ENCODE data around the gene ARHGEF4.
"Not testable (repeated sequence)": the region's sequence is repeated elsewhere in the genome, so short reads cannot be mapped to it uniquely, and the experiment has no call there.

Gene ARHGEF4

GRCh38 chr2:130975729-130976128 is 139.0 kb downstream of the ARHGEF4 start:
- no peak for DNase-seq (ENCODE audit: low read depth in 3 of 3)

GRCh38 chr2:130976591-130977237 is 140.0 kb downstream of the ARHGEF4 start:
- no peak for DNase-seq (ENCODE audit: low read depth in 3 of 3)

- no peak for DNase-seq (ENCODE audit: low read depth in 3 of 3)
Observed at GRCh38 chr2:130977461-130978050, 140.8 kb downstream of the ARHGEF4 start.

DNA sequence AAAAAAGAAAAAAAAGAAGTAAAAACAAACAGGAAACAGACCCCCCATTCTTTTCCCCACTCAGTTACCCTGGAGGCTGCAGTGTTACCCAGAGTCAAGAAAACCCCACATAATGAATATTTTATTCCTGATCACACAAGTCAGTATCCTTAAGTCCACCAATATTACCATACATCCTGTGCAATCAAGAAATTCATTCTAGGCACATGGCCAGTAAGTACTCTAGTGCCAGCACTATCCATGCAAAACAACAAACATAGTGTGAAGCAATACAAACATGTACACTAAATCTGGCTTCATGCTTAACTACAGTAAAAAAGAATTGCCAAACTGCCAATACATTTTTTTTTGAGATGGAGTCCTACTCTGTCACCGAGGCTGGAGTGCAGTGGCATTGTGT is 145.0 kb downstream of the ARHGEF4 start:
- no peak for DNase-seq (ENCODE audit: low read depth in 3 of 3)

GRCh38 chr2:130985206-130985780 is 148.6 kb downstream of the ARHGEF4 start:
- no peak for DNase-seq (ENCODE audit: low read depth in 3 of 3)

GRCh38 chr2:130985831-130986649 is 149.3 kb downstream of the ARHGEF4 start:
- DNase-seq (ENCODE audit: low read depth in 3 of 3): no peak

DNA sequence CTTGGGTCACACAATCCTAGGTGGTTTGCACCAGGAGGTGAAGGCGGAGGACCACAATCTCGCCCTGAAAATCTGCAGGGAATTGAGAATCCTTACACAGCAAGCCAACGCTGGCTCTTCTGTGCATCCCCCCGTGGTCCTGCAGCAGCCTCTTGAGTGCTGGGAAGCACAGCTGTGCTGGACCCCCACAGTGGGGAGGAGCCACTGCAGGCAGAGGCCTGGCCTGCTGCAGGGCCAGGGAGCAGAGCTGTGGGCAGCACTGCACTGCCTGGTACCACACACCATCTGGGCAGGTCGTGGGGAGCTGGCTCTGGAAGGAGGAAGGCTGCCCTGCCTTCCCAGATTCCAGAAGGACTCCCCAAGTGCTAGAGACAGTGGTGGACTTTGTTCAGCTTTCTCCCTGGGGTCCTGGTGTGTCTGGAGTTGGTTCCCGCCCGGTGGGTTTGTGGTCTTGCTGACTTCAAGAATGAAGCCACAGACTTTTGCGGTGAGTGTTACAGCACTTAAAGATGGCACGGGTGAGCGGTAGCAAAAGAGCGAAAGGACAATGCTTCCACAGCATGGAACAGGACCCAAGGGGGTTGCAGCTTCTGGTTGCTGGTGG is 150.3 kb downstream of the ARHGEF4 start:
- DNase-seq (ENCODE audit: low read depth in 3 of 3): no peak

DNA sequence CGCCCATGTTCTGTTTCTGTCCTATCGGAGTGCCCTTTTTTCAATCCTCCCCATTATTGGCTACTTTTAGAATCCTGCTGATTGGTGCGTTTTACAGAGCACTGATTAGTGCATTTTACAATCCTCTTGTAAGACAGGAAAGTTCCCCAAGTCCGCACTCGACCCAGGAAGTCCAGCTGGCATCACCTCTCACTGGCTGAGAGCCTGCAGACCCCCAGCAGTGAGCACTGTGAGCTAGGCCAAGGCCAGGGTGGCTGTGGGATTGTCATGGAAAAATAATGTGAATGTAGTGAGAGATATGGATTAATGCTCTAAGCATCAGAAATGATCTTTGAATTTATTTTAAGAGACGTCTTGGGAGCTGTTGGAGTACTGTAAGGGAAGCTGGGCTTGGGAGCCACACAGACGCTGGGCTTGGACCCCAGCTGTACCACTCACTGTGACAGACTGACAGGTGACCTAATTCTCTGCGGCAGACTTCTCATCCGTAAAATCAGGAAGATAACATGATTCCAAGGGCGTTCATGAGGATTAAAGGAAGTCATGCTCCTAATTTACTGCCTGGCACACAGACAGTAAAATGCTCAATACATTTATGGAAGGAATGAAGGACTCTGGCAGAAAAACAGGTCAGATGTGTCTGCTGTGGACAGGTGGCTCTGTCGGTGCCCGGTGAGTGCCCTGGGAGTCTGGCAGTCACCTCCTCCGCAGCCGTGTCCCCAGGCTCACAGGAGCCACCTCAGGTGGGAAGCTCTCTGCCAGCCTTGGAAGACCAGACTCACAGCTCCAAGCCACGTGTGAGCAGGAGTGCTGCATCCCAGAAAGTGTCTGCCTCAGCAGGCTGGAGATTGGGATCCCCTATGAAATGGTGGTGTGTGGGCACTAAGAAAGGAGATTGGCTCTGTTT is 151.1 kb downstream of the ARHGEF4 start:
- DNase-seq (ENCODE audit: low read depth in 3 of 3): no peak

DNA sequence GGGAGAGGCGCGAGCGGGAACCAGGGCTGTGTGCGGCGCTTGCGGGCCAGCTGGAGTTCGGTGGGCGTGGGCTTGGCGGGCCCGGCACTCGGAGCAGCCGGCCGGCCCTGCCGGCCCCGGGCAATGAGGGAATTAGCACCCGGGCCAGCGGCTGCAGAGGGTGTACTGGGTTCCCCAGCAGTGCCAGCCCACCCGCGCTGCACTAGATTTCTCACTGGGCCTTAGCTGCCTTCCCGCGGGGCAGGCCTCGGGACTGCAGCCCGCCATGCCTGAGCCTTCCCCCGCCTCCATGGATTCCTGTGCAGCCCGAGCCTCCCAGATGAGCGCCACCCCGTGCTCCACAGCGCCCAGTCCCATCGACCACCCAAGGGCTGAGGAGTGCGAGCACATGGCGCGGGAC is 154.7 kb downstream of the ARHGEF4 start:
- DNase-seq (ENCODE audit: low read depth in 3 of 3): not testable (repeated sequence)

GRCh38 chr2:130992003-130992402 is 155.3 kb downstream of the ARHGEF4 start:
- DNase-seq (ENCODE audit: low read depth in 3 of 3): not testable (repeated sequence)

DNA sequence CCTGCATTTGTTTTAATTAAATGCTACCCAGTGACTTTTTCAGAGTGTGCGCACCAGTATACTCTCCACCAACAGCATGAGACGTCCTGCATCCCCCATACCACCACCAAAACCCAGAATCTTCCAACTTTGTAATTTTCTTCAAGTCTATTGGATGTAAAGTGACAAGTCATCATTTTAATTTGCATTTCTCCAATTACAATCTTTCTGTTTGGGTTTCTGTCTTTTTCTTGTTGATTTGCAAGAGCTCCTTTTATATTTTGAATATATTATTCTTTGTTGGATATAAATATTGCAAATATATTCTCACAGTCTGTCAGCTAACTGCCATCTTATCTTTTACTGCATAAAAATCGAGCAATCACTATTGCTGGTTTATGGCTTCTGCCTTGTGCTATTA is 160.0 kb downstream of the ARHGEF4 start:
- DNase-seq (ENCODE audit: low read depth in 3 of 3): no peak

DNA sequence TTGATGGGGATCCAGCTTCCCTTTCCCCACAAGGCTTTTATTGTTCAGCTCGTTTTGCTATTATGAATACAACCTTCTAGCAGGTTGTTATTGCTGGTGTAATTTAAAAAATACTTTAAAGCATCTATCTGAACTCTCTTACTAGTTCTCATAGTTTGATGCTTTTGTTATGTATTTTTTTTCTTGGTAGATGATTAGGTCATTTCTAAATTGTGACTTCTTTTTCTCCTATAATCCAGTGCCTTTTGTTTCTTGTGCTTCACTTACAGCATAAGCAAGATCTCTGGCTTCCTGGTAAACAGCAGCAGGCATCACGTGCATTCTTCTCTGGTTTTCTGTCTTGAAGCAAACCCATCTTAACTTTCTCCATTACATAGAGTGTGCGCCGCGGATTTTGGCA is 160.5 kb downstream of the ARHGEF4 start:
- no peak for DNase-seq (ENCODE audit: low read depth in 3 of 3)

DNA sequence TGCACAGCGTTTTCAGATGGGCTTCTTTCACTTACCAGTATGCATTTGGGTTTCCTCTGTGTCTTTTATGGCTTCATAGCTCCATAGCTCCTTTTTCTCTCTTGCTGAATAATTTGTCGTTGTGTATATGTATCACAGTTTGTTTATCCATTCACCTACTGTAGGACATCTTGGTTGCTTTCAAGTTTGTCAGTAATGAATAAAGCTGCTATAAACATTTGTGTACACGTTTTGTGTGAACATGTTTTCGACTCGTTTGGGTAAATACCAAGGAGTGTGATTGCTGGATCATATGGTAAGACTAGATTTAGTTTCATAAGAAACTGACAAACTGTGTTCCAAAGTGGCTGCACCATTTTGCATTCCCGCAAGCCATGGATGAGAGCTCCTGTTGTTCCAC is 161.8 kb downstream of the ARHGEF4 start:
- no peak for DNase-seq (ENCODE audit: low read depth in 3 of 3)

- DNase-seq (ENCODE audit: low read depth in 3 of 3): no peak
Observed at GRCh38 chr2:131004446-131005209, 167.9 kb downstream of the ARHGEF4 start.

- DNase-seq (ENCODE audit: low read depth in 3 of 3): no peak
Observed at GRCh38 chr2:131005216-131005935, 168.7 kb downstream of the ARHGEF4 start.

- DNase-seq (ENCODE audit: low read depth in 3 of 3): no peak
Observed at GRCh38 chr2:131006561-131006960, 169.8 kb downstream of the ARHGEF4 start.

GRCh38 chr2:131008967-131009366 is 172.3 kb downstream of the ARHGEF4 start:
- no peak for DNase-seq (ENCODE audit: low read depth in 3 of 3)

DNA sequence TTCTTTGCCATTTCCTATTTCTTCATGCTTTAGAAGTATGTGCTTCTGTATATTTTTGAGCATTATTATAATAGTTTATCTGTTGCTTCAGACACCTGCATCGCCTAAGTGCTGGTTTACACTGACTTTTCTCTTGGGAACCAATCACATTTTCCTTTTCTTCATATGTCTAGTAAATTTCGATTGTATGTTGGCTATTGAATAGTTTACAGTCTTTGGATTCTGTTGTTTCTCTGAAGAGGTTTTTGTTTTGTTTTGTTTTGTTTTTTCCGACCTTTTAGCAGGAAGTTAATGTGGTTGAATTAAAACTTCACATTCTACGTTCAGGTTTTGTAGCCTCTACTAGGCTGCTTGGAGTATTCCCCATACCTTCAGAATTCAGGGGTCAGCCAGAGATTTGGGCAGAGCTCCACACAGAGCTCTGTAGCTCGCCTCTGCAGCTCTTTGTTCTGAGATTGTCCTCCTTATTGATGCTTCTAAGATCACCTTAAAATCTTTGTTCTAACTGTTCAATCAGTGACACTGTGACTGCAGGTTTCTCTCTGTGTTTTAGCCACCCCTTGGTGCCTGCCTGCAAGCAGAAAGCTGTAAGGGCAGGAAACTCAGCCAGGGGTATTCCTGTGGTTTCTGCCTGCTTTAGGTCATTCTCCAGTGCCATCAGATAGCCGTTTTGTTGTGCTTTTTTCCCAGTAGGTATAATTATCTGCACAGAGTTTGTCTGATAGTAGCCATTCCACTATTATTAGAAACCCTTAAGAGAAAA is 173.2 kb downstream of the ARHGEF4 start:
- no peak for DNase-seq (ENCODE audit: low read depth in 3 of 3)

DNA sequence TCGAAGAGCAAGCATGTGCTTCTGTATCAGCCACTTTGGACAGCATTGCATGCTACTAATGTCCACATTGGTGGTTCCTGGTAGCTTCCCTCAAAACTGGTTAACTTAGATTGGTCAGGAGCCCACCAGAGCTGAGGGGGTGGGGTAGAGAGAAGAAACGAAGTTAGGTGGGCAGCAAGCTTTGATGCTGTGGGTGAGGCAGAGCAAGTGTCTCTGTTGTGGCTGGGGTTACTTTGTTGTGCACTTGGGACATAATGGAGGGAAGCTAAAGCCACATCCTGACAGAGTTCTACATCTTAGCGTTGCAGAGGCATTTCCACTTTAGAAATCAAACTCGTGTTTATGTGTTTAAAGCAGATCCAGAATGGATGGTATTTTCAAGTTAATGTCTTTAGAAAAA is 173.9 kb downstream of the ARHGEF4 start:
- DNase-seq (ENCODE audit: low read depth in 3 of 3): no peak

Measured in stimulated activated CD4-positive, alpha-beta T cell treated with anti-CD3 and anti-CD28 coated beads, TNF-alpha, amount 100 ng/mL, for 4 hours (primary cell).